HCT116 (cell line): ENCODE measurements around the gene MYH14. TPM values are rescaled to one million over a fixed set of nuclear protein-coding genes. Genes with fewer than 3 reads are reported as not detected.

ENCODE experiments used
- ATAC-seq: fragments of 200-7000 bp; cut with Tn5 transposase; 2 replicates; pipeline ENCODE4 v1.9.1; 2020; ENCODE audit warnings: mild to moderate bottlenecking, moderate library complexity
- BruUV-seq: library from RNA; stranded (reverse); fragments of 400-500 nt; replicated peaks from 2 replicates; lab custom pipeline; 2021; lab: Mats Ljungman, UMichigan
- CTCF ChIA-PET: fragments of 300-600 bp; sonication (Branson Sonifier 250); formaldehyde crosslinking; loops from one replicate; lab custom pipeline; 2021; ENCODE audit warnings: antibody characterized with exemption; lab: Charles Lee
- POLR2A ChIA-PET: fragments of 300-600, 350-600 bp; sonication (Branson Sonifier 250); formaldehyde crosslinking; loops from one replicate; lab custom pipeline; 2021; ENCODE audit warnings: antibody characterized with exemption; lab: Charles Lee
- RAD21 ChIA-PET, 2 experiments: fragments of 300-600 bp; sonication (Branson Sonifier 250); formaldehyde crosslinking; loops; one replicate each; lab custom pipeline; 2023; ENCODE audit warnings: low total read pairs in 2 of 2; ENCODE audit not compliant: uncharacterized antibody in 2 of 2, unreplicated experiment in 2 of 2, low non-redundant PET in 1 of 2; lab: Charles Lee
- DNase-seq: peaks from one replicate; pipeline ENCODE4 v3.0.0-alpha.2; 2010; ENCODE audit warnings: low read depth, low spot score
- H2AFZ ChIP-seq: fragments of 200-600 bp; shearing (Covaris generic), sonication (generic); 2 replicates; pipeline ENCODE4 v1.6.1; 2017; ENCODE audit warnings: low read depth, mixed run types, mixed read lengths, antibody characterized with exemption, low read length; ENCODE audit not compliant: poor library complexity, severe bottlenecking
- H3K27ac ChIP-seq: 2 replicates; pipeline ENCODE4 v1.5.1; 2012; ENCODE audit warnings: low read depth, low read length
- H3K27me3 ChIP-seq: fragments of 200-600 bp; sonication (generic); 2 replicates; pipeline ENCODE4 v1.6.1; 2016; ENCODE audit warnings: mixed run types, low read length, mixed read lengths; ENCODE audit not compliant: insufficient read depth
- H3K36me3 ChIP-seq, 2 experiments: fragments of 200-500 bp in 1 of 2; fragments of 200-600 bp in 1 of 2; sonication (Bioruptor generic) in 1 of 2; sonication (generic) in 1 of 2; 2 replicates each; pipeline versions ENCODE4 v1.5.1 to v1.6.1; 2014 to 2016; ENCODE audit warnings: low read length in 2 of 2, inconsistent platforms in 1 of 2, mixed read lengths in 1 of 2, mixed run types in 1 of 2; ENCODE audit not compliant: insufficient read depth in 2 of 2, control insufficient read depth in 1 of 2
- H3K4me1 ChIP-seq, 2 experiments: fragments of 200-600 bp in 1 of 2; sonication (generic) in 1 of 2; 2 replicates each; pipeline versions ENCODE4 v1.5.1 to v1.6.1; 2012 to 2017; ENCODE audit warnings: low read length in 2 of 2, inconsistent platforms in 1 of 2, mild to moderate bottlenecking in 1 of 2, mixed read lengths in 1 of 2, mixed run types in 1 of 2, moderate library complexity in 1 of 2; ENCODE audit not compliant: insufficient read depth in 2 of 2, control insufficient read depth in 1 of 2
- H3K4me2 ChIP-seq: fragments of 200-600 bp; sonication (generic); 2 replicates; pipeline ENCODE4 v1.6.1; 2017; ENCODE audit warnings: mixed run types, low read length, mixed read lengths
- H3K4me3 ChIP-seq, 2 experiments: fragments of 200-600 bp in 1 of 2; sonication (generic) in 1 of 2; replicated peaks in 1 of 2; 2 replicates each; pipeline ENCODE4 v1.5.1; 2011 to 2016; ENCODE audit warnings: low read length in 2 of 2, control low read depth in 1 of 2, low read depth in 1 of 2, mild to moderate bottlenecking in 1 of 2, mixed read lengths in 1 of 2, mixed run types in 1 of 2
- H3K79me2 ChIP-seq: fragments of 200-600 bp; sonication (generic); 2 replicates; pipeline ENCODE4 v1.6.1; 2017; ENCODE audit warnings: mild to moderate bottlenecking, mixed run types, low read length, moderate library complexity, mixed read lengths; ENCODE audit not compliant: insufficient read depth
- H3K9ac ChIP-seq: fragments of 200-600 bp; sonication (generic); 2 replicates; pipeline ENCODE4 v1.6.1; 2016; ENCODE audit warnings: low read length, mixed read lengths
- H3K9me2 ChIP-seq: fragments of 200-600 bp; sonication (generic), shearing (Covaris generic); 2 replicates; pipeline ENCODE4 v1.6.1; 2017; ENCODE audit warnings: mixed run types, mild to moderate bottlenecking, moderate library complexity; ENCODE audit not compliant: insufficient read depth
- H3K9me3 ChIP-seq, 2 experiments: fragments of 200-500 bp in 1 of 2; fragments of 200-600 bp in 1 of 2; sonication (Bioruptor generic) in 1 of 2; sonication (generic) in 1 of 2; 2 replicates each; pipeline ENCODE4 v1.6.1; 2014 to 2017; ENCODE audit warnings: low read length in 2 of 2, mixed read lengths in 2 of 2, inconsistent platforms in 1 of 2, low read depth in 1 of 2, mild to moderate bottlenecking in 1 of 2, mixed run types in 1 of 2, moderate library complexity in 1 of 2; ENCODE audit not compliant: control insufficient read depth in 1 of 2, insufficient read depth in 1 of 2
- H4K20me1 ChIP-seq: fragments of 200-600 bp; sonication (generic), shearing (Covaris generic); 2 replicates; pipeline ENCODE4 v1.6.1; 2017; ENCODE audit warnings: mixed run types, mild to moderate bottlenecking, moderate library complexity; ENCODE audit not compliant: insufficient read depth
- CBX3 ChIP-seq: IDR thresholded peaks from 2 replicates; pipeline ENCODE4 v1.6.1; 2012; ENCODE audit warnings: low read depth
- EZH2 ChIP-seq: fragments of 200-600 bp; sonication (generic); IDR thresholded peaks from 2 replicates; pipeline ENCODE4 v1.6.1; 2017; ENCODE audit warnings: antibody characterized with exemption, mixed run types
- EZH2phosphoT487 ChIP-seq: fragments of 200-600 bp; IDR thresholded peaks from 2 replicates; pipeline ENCODE4 v1.6.1; 2018; ENCODE audit warnings: antibody characterized with exemption, borderline replicate concordance
- FOSL1 ChIP-seq: IDR thresholded peaks from 2 replicates; pipeline ENCODE4 v1.6.1; 2012; ENCODE audit warnings: low read depth
- POLR2A ChIP-seq: IDR thresholded peaks from 2 replicates; pipeline ENCODE4 v1.7.0; 2011; ENCODE audit warnings: borderline replicate concordance; ENCODE audit not compliant: insufficient read depth, insufficient read length; ENCODE audit errors: extremely low read depth
- POLR2AphosphoS5 ChIP-seq: IDR thresholded peaks from 2 replicates; pipeline ENCODE4 v1.6.1; 2011; ENCODE audit warnings: mild to moderate bottlenecking, low read depth, low read length, moderate library complexity
- RAD21 ChIP-seq: IDR thresholded peaks from 2 replicates; pipeline ENCODE4 v1.6.1; 2012; ENCODE audit warnings: low read depth, mild to moderate bottlenecking
- SIN3A ChIP-seq: IDR thresholded peaks from 2 replicates; pipeline ENCODE4 v1.6.1; 2012; ENCODE audit warnings: low read depth
- YY1 ChIP-seq: IDR thresholded peaks from 2 replicates; pipeline ENCODE4 v1.6.1; 2011; ENCODE audit warnings: low read length, low read depth, moderate library complexity, mild to moderate bottlenecking; ENCODE audit not compliant: insufficient replicate concordance; ENCODE audit errors: extremely low read depth
- ZNF274 ChIP-seq: fragments of 200-500 bp; sonication (Bioruptor generic); IDR thresholded peaks from 2 replicates; pipeline ENCODE4 v1.6.1; 2014; ENCODE audit warnings: mild to moderate bottlenecking, low read depth, low read length, inconsistent platforms
- intact Hi-C: fragments of 100-400 bp; cut with micrococcal nuclease; formaldehyde crosslinking; loops from 2 replicates; pipeline ENCODE4 v1.10.0; 2022
- total RNA-seq: library from RNA; stranded (reverse); gene quantifications from one replicate; pipeline ENCODE4 v1.2.1, GENCODE V29; 2021; ENCODE audit not compliant: unreplicated experiment
- TF ChIP-seq, protein P1 (sequence below): IDR thresholded peaks from 2 replicates; pipeline ENCODE4 v1.6.1; 2012; ENCODE audit warnings: low read depth
- TF ChIP-seq, protein P2 (sequence below): IDR thresholded peaks from 2 replicates; pipeline ENCODE4 v1.6.1; 2012

Gene MYH14
- total RNA-seq, 1 experiment from 2014 or later, result 60.1 TPM

DNA sequence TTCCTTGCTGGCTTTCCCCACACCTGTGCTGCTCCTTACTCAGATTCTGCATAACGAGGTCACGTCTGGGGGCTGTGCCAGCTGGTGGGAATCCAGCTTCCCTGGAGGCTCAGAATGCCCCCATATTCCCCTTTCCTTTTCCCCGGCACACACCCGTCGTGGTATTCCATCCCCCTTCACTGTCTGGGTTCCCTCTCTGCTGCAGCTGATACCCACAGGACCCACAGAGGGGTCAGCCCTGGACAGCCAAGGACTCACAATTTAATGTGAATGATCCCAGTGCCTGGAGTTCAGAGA lies 4.2 kb upstream of the MYH14 start:
- H3K27me3 ChIP-seq, result peaks cover 8% of the 10 kb centered on the region; the same call in 1 of the 2 replicates
- ATAC-seq (no peak), DNase-seq (no peak)
- no peak overlapping the region for H3K4me2 ChIP-seq
- H3K4me1 ChIP-seq, result peaks cover 10 to 16% of the 10 kb centered on the region in 2 experiments
- POLR2A ChIA-PET, result no interaction called here
- H3K79me2 ChIP-seq, result 0 out of 2 replicates have a peak, but pooled peaks cover 6% of the 10 kb centered on the region
- no peak overlapping the region for H3K4me3 ChIP-seq
- no peaks in the 10 kb centered on the region for H4K20me1 ChIP-seq
- H2AFZ ChIP-seq, result no peak overlapping the region
- intact Hi-C loops, result no loop called here
- no peaks in the 10 kb centered on the region for H3K9me2 ChIP-seq
- RAD21 ChIA-PET, result no interaction called here
- no TSS peak for BruUV-seq
- H3K36me3 ChIP-seq, result no peaks in the 10 kb centered on the region
- CTCF ChIA-PET, result interaction anchor here (0.5 kb wide), 1 partner anchor 63 kb away, joined by 3 read pairs; no protein-coding TSS in a partner anchor
- no peak overlapping the region for H3K9ac ChIP-seq
- H3K9me3 ChIP-seq, result no peaks in the 10 kb centered on the region
- no peak for TF ChIP-seq SIN3A
- no peak for TF ChIP-seq CBX3
- no peak for TF ChIP-seq FOSL1
- no peak for TF ChIP-seq EZH2phosphoT487
- TF ChIP-seq POLR2AphosphoS5, result no peak
- no peak for TF ChIP-seq YY1
- no peak for TF ChIP-seq EZH2
- no peak for TF ChIP-seq POLR2A
- TF ChIP-seq, protein P1, sequence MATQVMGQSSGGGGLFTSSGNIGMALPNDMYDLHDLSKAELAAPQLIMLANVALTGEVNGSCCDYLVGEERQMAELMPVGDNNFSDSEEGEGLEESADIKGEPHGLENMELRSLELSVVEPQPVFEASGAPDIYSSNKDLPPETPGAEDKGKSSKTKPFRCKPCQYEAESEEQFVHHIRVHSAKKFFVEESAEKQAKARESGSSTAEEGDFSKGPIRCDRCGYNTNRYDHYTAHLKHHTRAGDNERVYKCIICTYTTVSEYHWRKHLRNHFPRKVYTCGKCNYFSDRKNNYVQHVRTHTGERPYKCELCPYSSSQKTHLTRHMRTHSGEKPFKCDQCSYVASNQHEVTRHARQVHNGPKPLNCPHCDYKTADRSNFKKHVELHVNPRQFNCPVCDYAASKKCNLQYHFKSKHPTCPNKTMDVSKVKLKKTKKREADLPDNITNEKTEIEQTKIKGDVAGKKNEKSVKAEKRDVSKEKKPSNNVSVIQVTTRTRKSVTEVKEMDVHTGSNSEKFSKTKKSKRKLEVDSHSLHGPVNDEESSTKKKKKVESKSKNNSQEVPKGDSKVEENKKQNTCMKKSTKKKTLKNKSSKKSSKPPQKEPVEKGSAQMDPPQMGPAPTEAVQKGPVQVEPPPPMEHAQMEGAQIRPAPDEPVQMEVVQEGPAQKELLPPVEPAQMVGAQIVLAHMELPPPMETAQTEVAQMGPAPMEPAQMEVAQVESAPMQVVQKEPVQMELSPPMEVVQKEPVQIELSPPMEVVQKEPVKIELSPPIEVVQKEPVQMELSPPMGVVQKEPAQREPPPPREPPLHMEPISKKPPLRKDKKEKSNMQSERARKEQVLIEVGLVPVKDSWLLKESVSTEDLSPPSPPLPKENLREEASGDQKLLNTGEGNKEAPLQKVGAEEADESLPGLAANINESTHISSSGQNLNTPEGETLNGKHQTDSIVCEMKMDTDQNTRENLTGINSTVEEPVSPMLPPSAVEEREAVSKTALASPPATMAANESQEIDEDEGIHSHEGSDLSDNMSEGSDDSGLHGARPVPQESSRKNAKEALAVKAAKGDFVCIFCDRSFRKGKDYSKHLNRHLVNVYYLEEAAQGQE, result no peak
- TF ChIP-seq RAD21, result no peak
- no peak for TF ChIP-seq ZNF274
- TF ChIP-seq, protein P2, sequence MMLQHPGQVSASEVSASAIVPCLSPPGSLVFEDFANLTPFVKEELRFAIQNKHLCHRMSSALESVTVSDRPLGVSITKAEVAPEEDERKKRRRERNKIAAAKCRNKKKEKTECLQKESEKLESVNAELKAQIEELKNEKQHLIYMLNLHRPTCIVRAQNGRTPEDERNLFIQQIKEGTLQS, result no peak
- no peak overlapping the region for H3K27ac ChIP-seq
